ENCODE results near the gene KIF1B.

The KIF1B gene

GRCh38 chr1:10171105-10171767 is 39.1 kb upstream of the KIF1B start:
- no peak overlapping the region for H3K4me3 ChIP-seq (ENCODE audit: low read depth, low read length)
- TF ChIP-seq, protein P1, sequence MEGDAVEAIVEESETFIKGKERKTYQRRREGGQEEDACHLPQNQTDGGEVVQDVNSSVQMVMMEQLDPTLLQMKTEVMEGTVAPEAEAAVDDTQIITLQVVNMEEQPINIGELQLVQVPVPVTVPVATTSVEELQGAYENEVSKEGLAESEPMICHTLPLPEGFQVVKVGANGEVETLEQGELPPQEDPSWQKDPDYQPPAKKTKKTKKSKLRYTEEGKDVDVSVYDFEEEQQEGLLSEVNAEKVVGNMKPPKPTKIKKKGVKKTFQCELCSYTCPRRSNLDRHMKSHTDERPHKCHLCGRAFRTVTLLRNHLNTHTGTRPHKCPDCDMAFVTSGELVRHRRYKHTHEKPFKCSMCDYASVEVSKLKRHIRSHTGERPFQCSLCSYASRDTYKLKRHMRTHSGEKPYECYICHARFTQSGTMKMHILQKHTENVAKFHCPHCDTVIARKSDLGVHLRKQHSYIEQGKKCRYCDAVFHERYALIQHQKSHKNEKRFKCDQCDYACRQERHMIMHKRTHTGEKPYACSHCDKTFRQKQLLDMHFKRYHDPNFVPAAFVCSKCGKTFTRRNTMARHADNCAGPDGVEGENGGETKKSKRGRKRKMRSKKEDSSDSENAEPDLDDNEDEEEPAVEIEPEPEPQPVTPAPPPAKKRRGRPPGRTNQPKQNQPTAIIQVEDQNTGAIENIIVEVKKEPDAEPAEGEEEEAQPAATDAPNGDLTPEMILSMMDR (IDR thresholded peaks at IDR 0.05; ENCODE audit: insufficient read depth, low read depth, low read length, missing control alignments), result no peak

GRCh38 chr1:10171995-10172669 is 38.2 kb upstream of the KIF1B start:
- TF ChIP-seq, protein P1 (IDR thresholded peaks at IDR 0.05; ENCODE audit: insufficient read depth, low read depth, low read length, missing control alignments), result no peak
- DNase-seq (ENCODE audit: low read depth), result no peak
- no peak overlapping the region for H3K4me3 ChIP-seq (ENCODE audit: low read depth, low read length)

More at GRCh38 chr1:10171105-10171767, 39.1 kb upstream of the KIF1B start:
- no peak for DNase-seq (ENCODE audit: low read depth)

DNA sequence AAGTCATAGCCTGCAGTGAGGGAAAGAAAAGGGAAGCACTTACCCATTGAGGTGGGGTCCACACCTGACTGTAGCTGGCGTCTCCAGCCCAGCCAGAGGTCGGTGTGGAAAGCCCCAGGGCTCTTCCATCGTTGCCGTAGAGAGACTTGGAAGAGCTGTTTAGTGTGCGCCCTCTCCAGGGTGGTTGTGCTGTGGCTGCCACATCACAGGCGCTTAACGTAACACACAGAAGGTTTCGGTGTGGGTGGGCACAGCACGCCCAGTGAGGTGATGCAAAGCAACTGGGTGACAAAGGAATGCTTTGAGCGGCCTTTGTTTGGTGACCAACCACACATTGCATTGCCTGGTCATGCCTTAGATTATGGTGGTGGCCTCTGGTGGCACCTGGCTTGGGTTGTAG is 36.8 kb upstream of the KIF1B start:
- peak; percentile 52 for DNase-seq (ENCODE audit: low read depth)

DNA sequence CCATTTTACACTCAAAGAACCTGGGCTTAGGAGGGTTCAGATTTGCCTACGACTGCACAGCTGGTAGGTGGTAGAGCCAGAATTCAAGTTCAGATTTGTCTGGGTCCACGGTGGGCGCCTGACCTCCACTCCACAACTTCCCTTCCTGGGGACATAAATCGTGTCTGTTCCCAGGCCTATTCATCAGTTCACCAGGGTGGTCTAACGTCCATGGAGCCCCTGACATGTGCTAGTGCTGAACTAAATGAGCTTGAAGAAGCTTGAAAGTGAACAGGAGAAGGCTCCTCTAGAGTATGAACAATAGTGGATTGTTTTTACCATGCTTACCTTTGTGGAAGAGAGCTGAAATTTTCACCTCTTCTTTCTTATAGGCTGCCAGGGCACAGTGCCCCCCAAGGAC is 32.5 kb upstream of the KIF1B start:
- H3K4me3 ChIP-seq (ENCODE audit: low read depth, low read length), result no peak overlapping the region
- TF ChIP-seq, protein P1 (IDR thresholded peaks at IDR 0.05; ENCODE audit: insufficient read depth, low read depth, low read length, missing control alignments), result no peak
- DNase-seq (ENCODE audit: low read depth), result no peak

More for the DNA sequence above, 36.8 kb upstream of the KIF1B start:
- H3K4me3 ChIP-seq (ENCODE audit: low read depth, low read length), result no peak overlapping the region
- TF ChIP-seq, protein P1 (IDR thresholded peaks at IDR 0.05; ENCODE audit: insufficient read depth, low read depth, low read length, missing control alignments), result no peak

DNA sequence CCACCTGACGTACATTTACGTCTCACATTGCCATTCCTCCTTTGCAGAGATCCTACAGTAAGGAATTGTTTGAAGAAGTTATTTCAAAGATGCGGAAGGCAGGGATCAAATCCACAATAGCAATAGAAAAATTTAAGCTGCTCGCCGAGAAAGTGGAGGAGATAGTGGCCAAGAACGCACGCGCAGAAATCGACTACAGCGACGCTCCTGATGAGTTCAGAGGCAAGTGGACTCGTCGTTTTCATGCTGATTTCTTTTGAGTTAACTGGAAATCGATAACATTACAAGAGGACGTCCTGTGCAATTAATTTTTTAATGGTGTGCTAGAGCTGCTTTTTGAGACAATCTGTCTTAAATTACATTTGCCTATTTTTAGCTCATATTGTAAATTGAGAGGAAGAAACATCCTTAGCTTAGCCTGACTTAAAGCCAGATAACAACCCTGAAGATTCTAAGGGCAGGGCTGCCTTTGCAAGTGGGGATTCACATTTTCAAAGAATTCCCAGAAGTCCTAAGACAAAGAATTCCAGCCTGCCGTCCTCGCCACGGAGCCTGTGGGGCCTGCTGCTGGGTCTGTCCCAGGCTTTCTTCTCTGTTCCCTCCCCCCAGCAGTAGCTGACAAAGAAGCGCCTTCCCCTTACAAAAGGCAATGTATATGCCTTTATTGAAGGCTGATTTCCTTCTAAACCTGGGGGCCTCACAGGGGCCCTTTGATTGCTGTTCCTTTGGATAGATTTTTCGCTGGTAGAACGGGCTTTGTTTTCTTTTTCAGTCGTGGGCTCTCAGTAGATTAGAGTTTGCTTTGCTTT is 31.6 kb upstream of the KIF1B start:
- TF ChIP-seq, protein P1 (IDR thresholded peaks at IDR 0.05; ENCODE audit: insufficient read depth, low read depth, low read length, missing control alignments), result no peak
- H3K4me3 ChIP-seq (ENCODE audit: low read depth, low read length), result no peak overlapping the region
- DNase-seq (ENCODE audit: low read depth), result no peak

DNA sequence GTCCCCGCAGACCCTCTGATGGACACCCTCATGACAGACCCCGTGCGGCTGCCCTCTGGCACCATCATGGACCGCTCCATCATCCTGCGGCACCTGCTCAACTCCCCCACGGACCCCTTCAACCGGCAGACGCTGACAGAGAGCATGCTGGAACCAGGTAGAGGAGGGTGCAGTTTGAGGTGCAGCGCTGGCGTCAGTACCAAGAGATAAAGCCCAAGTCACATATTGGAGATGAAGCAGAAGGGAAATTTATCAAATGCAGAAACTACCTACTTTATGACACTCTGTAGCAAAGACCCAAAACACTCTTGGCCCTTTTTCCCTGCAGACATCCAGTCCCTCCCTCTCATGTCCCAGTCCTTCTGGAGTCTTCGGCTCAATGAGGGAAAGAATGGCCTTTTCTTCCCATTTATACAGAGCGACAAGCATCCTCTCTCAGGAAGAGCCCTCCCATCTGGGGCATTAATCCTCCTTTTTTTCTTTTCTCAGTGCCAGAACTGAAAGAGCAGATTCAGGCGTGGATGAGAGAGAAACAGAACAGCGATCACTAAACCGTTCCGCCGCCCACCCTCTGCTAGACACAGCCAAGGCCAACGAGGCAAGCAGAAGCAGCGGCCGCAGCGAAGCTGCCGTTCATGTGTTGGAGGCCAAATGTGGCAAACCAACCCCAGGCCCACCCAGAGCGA is 30.8 kb upstream of the KIF1B start:
- H3K4me3 ChIP-seq (ENCODE audit: low read depth, low read length), result no peak overlapping the region
- TF ChIP-seq, protein P1 (IDR thresholded peaks at IDR 0.05; ENCODE audit: insufficient read depth, low read depth, low read length, missing control alignments), result no peak
- no peak for DNase-seq (ENCODE audit: low read depth)

Data from GM12865 (cell line).